Lower lobe of right lung (tissue), 2 donors: ENCODE data around the gene BSND. TPM values are rescaled to one million over a fixed set of nuclear protein-coding genes. Genes with fewer than 3 reads are reported as not detected.

Experiments
- ATAC-seq, 2 donors: fragments of 200-7000 bp; cut with Tn5 transposase; one replicate each; pipeline ENCODE4 v1.9.1; 2020 to 2022; ENCODE audit warnings: mild to moderate bottlenecking in 2 of 2, moderate library complexity in 2 of 2
- DNase-seq: peaks from one replicate; pipeline ENCODE4 v3.0.0-alpha.2; 2020
- H3K27ac ChIP-seq: fragments of 200-600 bp; one replicate; pipeline ENCODE4 v1.8.0; 2022
- H3K27me3 ChIP-seq: fragments of 200-600 bp; one replicate; pipeline ENCODE4 v1.8.0; 2022; ENCODE audit warnings: low read depth
- H3K36me3 ChIP-seq: fragments of 200-600 bp; one replicate; pipeline ENCODE4 v1.8.0; 2022; ENCODE audit warnings: mild to moderate bottlenecking
- H3K4me1 ChIP-seq: fragments of 200-600 bp; one replicate; pipeline ENCODE4 v1.8.0; 2022
- H3K4me3 ChIP-seq: fragments of 200-600 bp; one replicate; pipeline ENCODE4 v1.8.0; 2022; ENCODE audit warnings: mild to moderate bottlenecking
- H3K9me3 ChIP-seq: fragments of 200-600 bp; one replicate; pipeline ENCODE4 v1.8.0; 2022
- CTCF ChIP-seq: fragments of 200-600 bp; IDR thresholded peaks from one replicate; pipeline ENCODE4 v1.8.0; 2022; ENCODE audit warnings: antibody characterized with exemption, mild to moderate bottlenecking
- intact Hi-C: fragments of 100-400 bp; cut with DNase I; formaldehyde crosslinking; loops from one replicate; pipeline ENCODE4 v1.11.0; 2022
- total RNA-seq: library from RNA; stranded (reverse); fragmentation: NEBNext Ultra II Directional; extraction: Animal tissue kit (Norgen Biotek cat#: 25700); gene quantifications from one replicate; pipeline ENCODE4 v1.2.1, GENCODE V29; 2021
- donor health status: DM: no; HTN: yes; CAD: no; lungs with severe emphysema.

BSND gene
- total RNA-seq, 1 donor from 2014 or later: not detected

DNA sequence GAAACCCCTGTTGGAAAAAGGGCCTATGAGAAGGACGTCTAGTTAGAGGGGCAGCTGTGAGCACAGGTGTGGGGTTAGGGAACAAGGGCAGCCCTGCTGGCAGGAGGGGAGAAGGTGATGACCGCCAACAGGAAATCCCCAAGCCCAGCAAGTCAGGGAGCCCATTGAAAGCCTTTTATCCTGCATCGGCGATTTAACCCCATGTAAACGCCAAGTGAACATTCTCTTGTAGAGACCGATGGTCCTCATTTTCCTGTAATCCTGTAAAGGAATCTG, 1.1 kb upstream of the BSND start:
- H3K9me3 ChIP-seq: no peaks in the 10 kb centered on the region
- no peak overlapping the region for H3K27ac ChIP-seq
- H3K36me3 ChIP-seq: no peaks in the 10 kb centered on the region
- DNase-seq (no peak), ATAC-seq (no peak)
- intact Hi-C loops: no loop called here
- H3K4me3 ChIP-seq: no peak overlapping the region
- H3K4me1 ChIP-seq: peaks cover 11% of the 10 kb centered on the region
- TF ChIP-seq CTCF: no peak
- peaks cover 35% of the 10 kb centered on the region for H3K27me3 ChIP-seq

GRCh38 chr1:54998100-54998499, 633 bp upstream of the BSND start:
- TF ChIP-seq CTCF: no peak
- Histone ChIP-seq H3K4me1 (peaks cover 11% of the 10 kb centered on the region), H3K27ac (no peak overlapping the region), H3K27me3 (peaks cover 35% of the 10 kb centered on the region), H3K36me3 (no peaks in the 10 kb centered on the region), H3K4me3 (no peak overlapping the region), H3K9me3 (no peaks in the 10 kb centered on the region)
- no peak for ATAC-seq
- intact Hi-C loops: no loop called here
- DNase-seq: no peak

GRCh38 chr1:55000110-55001085, 1.7 kb downstream of the BSND start:
- no peak overlapping the region for H3K4me3 ChIP-seq

DNA sequence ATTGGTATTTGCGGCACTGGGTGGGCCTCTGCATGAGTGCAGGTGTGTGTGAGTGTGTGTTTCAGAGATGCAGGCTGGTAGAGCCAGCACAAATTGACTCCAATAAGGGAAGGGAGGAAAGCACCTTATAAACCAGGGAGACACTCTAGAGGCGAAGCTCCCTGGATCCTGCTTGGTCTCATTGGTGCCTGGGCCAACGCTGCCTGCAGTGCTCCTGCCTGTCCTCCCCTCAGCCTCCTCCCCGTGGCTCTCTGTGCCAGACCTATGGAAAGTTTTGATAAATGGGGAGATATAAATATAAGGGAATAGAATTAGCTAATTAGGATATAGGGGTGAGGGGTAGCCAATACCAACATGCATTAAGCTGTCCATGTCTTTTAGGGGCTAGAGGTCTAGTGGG, 2.6 kb downstream of the BSND start:
- ATAC-seq: no peak
- Histone ChIP-seq H3K27me3 (peaks cover 29% of the 10 kb centered on the region), H3K4me1 (peaks cover 9% of the 10 kb centered on the region), H3K27ac (no peak overlapping the region), H3K9me3 (no peaks in the 10 kb centered on the region), H3K4me3 (no peak overlapping the region), H3K36me3 (no peaks in the 10 kb centered on the region)
- TF ChIP-seq CTCF: no peak
- intact Hi-C loops: no loop called here
- DNase-seq: no peak

More at GRCh38 chr1:55000110-55001085, 1.7 kb downstream of the BSND start:
- ATAC-seq (no peak), DNase-seq (no peak)
- TF ChIP-seq CTCF: no peak
- Histone ChIP-seq H3K27ac (no peak overlapping the region), H3K4me1 (peaks cover 11% of the 10 kb centered on the region), H3K9me3 (no peaks in the 10 kb centered on the region), H3K27me3 (peaks cover 35% of the 10 kb centered on the region), H3K36me3 (no peaks in the 10 kb centered on the region)
- intact Hi-C loops: no loop called here

- no peak for TF ChIP-seq CTCF
- no peak for DNase-seq
- Histone ChIP-seq H3K4me3 (no peak overlapping the region), H3K4me1 (no peaks in the 10 kb centered on the region), H3K27me3 (peaks cover 16% of the 10 kb centered on the region), H3K27ac (no peak overlapping the region), H3K36me3 (no peaks in the 10 kb centered on the region), H3K9me3 (no peaks in the 10 kb centered on the region)
- intact Hi-C loops: no loop called here
- no peak for ATAC-seq
Observed at GRCh38 chr1:55002686-55003085, 4.0 kb downstream of the BSND start.
